ENCODE measurements around the gene PXDC1. TPM values are rescaled to one million over a fixed set of nuclear protein-coding genes. Genes with fewer than 3 reads are reported as not detected.

The PXDC1 gene
- total RNA-seq, 1 experiment from 2014 or later, result 42.9 TPM

DNA sequence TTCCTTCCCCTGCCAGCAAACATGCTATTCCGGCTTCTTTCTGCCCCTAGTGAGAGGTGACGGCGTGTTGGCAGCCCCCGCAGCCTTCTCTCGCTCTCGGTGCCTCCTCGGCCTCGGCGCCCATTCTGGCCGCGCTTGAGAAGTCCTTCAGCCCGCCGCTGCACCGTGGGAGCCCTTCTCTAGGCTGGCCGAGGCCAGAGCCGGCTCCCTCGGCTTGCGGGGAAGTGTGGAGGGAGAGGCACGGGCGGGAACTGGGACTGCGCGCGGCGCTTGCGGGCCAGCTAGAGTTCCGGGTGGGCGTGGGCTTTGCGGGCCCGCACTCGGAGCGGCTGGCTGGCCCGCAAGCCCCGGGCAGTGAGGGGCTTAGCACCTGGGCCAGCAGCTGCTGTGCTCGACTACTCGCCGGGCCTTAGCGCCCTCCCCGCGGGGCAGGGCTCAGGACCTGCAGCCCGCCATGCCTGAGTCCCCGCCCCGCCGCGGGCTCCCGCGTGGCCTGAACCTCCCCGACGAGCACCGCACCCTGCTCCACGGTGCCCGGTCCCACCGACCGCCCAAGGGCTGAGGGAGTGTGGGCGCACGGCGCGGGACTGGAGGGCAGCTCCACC is 20.0 kb upstream of the PXDC1 start:
- ChIA-PET CTCF (no interaction called here), POLR2A (no interaction called here)

GRCh38 chr6:3770023-3770720 is 18.7 kb upstream of the PXDC1 start:
- intact Hi-C loops (cut with micrococcal nuclease; ENCODE audit: unreplicated experiment), result no loop called here
- H3K27me3 Mint-ChIP-seq (ENCODE audit: insufficient read depth, unreplicated experiment), result no peaks in the 10 kb centered on the region
- no peak overlapping the region for H3K4me3 ChIP-seq (ENCODE audit: low read depth, low read length)
- no peaks in the 10 kb centered on the region for H3K36me3 Mint-ChIP-seq (ENCODE audit: insufficient read depth, unreplicated experiment)
- no peak overlapping the region for H3K27ac Mint-ChIP-seq (ENCODE audit: unreplicated experiment)
- CTCF ChIA-PET, result no interaction called here
- no peaks in the 10 kb centered on the region for H3K4me1 ChIP-seq
- no peaks in the 10 kb centered on the region for H3K9me3 Mint-ChIP-seq (ENCODE audit: unreplicated experiment)
- no peaks in the 10 kb centered on the region for H3K36me3 ChIP-seq (ENCODE audit: control insufficient read depth, insufficient read depth, low read length)
- H3K4me1 Mint-ChIP-seq (ENCODE audit: low read depth, unreplicated experiment), result no peaks in the 10 kb centered on the region
- no peak overlapping the region for H3K4me3 Mint-ChIP-seq (ENCODE audit: unreplicated experiment)
- TF ChIP-seq, protein P1, sequence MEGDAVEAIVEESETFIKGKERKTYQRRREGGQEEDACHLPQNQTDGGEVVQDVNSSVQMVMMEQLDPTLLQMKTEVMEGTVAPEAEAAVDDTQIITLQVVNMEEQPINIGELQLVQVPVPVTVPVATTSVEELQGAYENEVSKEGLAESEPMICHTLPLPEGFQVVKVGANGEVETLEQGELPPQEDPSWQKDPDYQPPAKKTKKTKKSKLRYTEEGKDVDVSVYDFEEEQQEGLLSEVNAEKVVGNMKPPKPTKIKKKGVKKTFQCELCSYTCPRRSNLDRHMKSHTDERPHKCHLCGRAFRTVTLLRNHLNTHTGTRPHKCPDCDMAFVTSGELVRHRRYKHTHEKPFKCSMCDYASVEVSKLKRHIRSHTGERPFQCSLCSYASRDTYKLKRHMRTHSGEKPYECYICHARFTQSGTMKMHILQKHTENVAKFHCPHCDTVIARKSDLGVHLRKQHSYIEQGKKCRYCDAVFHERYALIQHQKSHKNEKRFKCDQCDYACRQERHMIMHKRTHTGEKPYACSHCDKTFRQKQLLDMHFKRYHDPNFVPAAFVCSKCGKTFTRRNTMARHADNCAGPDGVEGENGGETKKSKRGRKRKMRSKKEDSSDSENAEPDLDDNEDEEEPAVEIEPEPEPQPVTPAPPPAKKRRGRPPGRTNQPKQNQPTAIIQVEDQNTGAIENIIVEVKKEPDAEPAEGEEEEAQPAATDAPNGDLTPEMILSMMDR (IDR thresholded peaks at IDR 0.05; ENCODE audit: insufficient read depth in 1 of 2, low read depth in 1 of 2, low read length in 1 of 2, severe bottlenecking in 1 of 2, unreplicated experiment in 1 of 2), result no peak
- H3K9me3 ChIP-seq, result peaks cover 7% of the 10 kb centered on the region; the same call in 1 of the 2 replicates
- POLR2A ChIA-PET, result no interaction called here
- no TSS peak for BruUV-seq (replicated peaks)
- DNase-seq, result no peak
- no peaks in the 10 kb centered on the region for H3K27me3 ChIP-seq (replicated peaks; ENCODE audit: control insufficient read depth, insufficient read depth, low read length)

More for the DNA sequence above, 20.0 kb upstream of the PXDC1 start:
- Histone ChIP-seq H3K27me3 (replicated peaks; ENCODE audit: control insufficient read depth, insufficient read depth, low read length) (no peaks in the 10 kb centered on the region), H3K4me1 (no peaks in the 10 kb centered on the region), H3K9me3 (peaks cover 7% of the 10 kb centered on the region; the same call in 1 of the 2 replicates), H3K36me3 (ENCODE audit: control insufficient read depth, insufficient read depth, low read length) (no peaks in the 10 kb centered on the region), H3K4me3 (ENCODE audit: low read depth, low read length) (no peak overlapping the region)
- H3K9me3 Mint-ChIP-seq (ENCODE audit: unreplicated experiment), result no peaks in the 10 kb centered on the region
- H3K27me3 Mint-ChIP-seq (ENCODE audit: insufficient read depth, unreplicated experiment), result no peaks in the 10 kb centered on the region
- TF ChIP-seq, protein P1 (IDR thresholded peaks at IDR 0.05; ENCODE audit: insufficient read depth in 1 of 2, low read depth in 1 of 2, low read length in 1 of 2, severe bottlenecking in 1 of 2, unreplicated experiment in 1 of 2), result no peak
- no peak overlapping the region for H3K4me3 Mint-ChIP-seq (ENCODE audit: unreplicated experiment)
- no peak overlapping the region for H3K27ac Mint-ChIP-seq (ENCODE audit: unreplicated experiment)
- H3K4me1 Mint-ChIP-seq (ENCODE audit: low read depth, unreplicated experiment), result peaks cover under 1% of the 10 kb centered on the region
- no peaks in the 10 kb centered on the region for H3K36me3 Mint-ChIP-seq (ENCODE audit: insufficient read depth, unreplicated experiment)
- intact Hi-C loops (cut with micrococcal nuclease; ENCODE audit: unreplicated experiment), result no loop called here
- BruUV-seq (replicated peaks), result no TSS peak
- no peak for DNase-seq

DNA sequence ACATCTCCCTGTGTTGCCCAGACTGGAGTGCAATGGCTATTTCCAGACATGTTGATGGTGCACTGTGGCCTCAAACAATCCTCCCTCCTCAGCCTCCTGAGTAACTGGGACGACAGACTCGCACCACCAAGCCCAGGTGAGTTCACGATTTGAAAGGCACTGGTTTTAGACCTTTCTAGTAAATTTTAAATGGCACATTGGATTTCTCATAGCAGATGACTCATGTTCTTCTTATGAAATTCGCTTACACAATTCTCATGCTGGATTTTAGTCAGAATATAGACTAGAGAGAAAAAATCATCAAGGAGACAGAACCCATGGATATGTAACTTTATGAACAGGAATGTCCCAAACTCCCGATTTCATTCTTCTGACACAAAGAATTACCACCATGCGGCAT is 18.1 kb upstream of the PXDC1 start:
- POLR2A ChIA-PET, result no interaction called here
- TF ChIP-seq, protein P1 (IDR thresholded peaks at IDR 0.05; ENCODE audit: insufficient read depth in 1 of 2, low read depth in 1 of 2, low read length in 1 of 2, severe bottlenecking in 1 of 2, unreplicated experiment in 1 of 2), result no peak
- Mint-ChIP-seq H3K4me1 (ENCODE audit: low read depth, unreplicated experiment) (no peaks in the 10 kb centered on the region), H3K27ac (ENCODE audit: unreplicated experiment) (no peak overlapping the region), H3K27me3 (ENCODE audit: insufficient read depth, unreplicated experiment) (no peaks in the 10 kb centered on the region), H3K4me3 (ENCODE audit: unreplicated experiment) (no peak overlapping the region), H3K36me3 (ENCODE audit: insufficient read depth, unreplicated experiment) (no peaks in the 10 kb centered on the region), H3K9me3 (ENCODE audit: unreplicated experiment) (no peaks in the 10 kb centered on the region)
- no peak for DNase-seq
- no TSS peak for BruUV-seq (replicated peaks)
- intact Hi-C loops (cut with micrococcal nuclease; ENCODE audit: unreplicated experiment), result no loop called here
- Histone ChIP-seq H3K4me1 (no peaks in the 10 kb centered on the region), H3K9me3 (peaks cover 7% of the 10 kb centered on the region; the same call in 1 of the 2 replicates), H3K27me3 (replicated peaks; ENCODE audit: control insufficient read depth, insufficient read depth, low read length) (no peaks in the 10 kb centered on the region), H3K4me3 (ENCODE audit: low read depth, low read length) (no peak overlapping the region), H3K36me3 (ENCODE audit: control insufficient read depth, insufficient read depth, low read length) (no peaks in the 10 kb centered on the region)
- CTCF ChIA-PET, result no interaction called here
